Measurements from ENCODE around the gene COL12A1. TPM values are rescaled to one million over a fixed set of nuclear protein-coding genes. Genes with fewer than 3 reads are reported as not detected.

The COL12A1 gene
- total RNA-seq, 1 experiment from 2014 or later: 12.5 TPM

DNA sequence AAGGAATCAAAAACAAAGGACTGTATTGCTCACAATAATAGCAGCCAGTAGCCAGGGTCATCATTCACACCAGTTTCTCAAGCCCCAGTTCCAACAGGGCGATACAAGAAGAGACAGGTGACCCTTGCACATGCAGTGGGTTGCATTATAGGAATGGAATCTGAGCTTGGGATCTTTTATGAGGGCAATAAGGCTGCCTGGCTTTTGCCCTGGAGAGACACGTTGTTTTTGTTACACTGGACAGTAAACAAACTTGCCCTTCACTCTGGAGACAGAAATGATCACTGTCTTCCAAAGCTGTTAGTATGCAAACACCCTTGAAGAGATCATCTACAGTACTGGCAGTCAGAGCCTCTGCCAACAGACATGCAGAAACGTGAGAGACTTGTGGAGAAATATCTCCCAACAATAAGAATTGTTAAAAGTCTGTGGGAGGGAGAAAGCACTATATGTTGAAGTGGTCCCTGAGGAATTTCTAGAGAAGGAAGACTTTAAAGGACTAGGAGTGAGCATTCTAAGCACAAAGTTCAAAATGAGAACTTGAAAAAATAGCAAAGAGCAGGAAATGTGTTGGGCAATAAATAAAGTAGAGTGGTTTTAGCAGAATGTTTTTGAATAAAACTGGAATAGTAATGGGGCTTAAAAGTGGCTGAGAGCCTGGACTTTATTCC lies 6.2 kb upstream of the COL12A1 start:
- no peaks in the 10 kb centered on the region for H3K9me3 ChIP-seq (ENCODE audit: insufficient read depth, low read depth)
- no peaks in the 10 kb centered on the region for H3K36me3 ChIP-seq (ENCODE audit: low read depth)
- no peak overlapping the region for H3K4me3 ChIP-seq
- DNase-seq: peak in 1 of 2 experiments; percentile 61
- intact Hi-C loops (cut with micrococcal nuclease; ENCODE audit: unreplicated experiment): loop anchor here (1.0 kb wide), 1 partner anchor 314 kb away; no protein-coding TSS in a partner anchor
- H2AFZ ChIP-seq: 0 out of 2 replicates have a peak overlapping the region, but pooled peaks have one; percentile 37
- no peaks in the 10 kb centered on the region for H3F3A ChIP-seq (ENCODE audit: insufficient read depth, low read depth)
- H3K4me1 ChIP-seq (replicated peaks; ENCODE audit: insufficient read depth): peaks cover 18% of the 10 kb centered on the region; the same call in 1 of the 2 replicates
- ChIA-PET POLR2A (ENCODE audit: unreplicated experiment) (interaction anchor here (0.6 kb wide), 1 partner anchor 239 kb away, joined by 3 read pairs; no protein-coding TSS in a partner anchor), CTCF (interaction anchor here (0.5 to 1.1 kb wide), 5 partner anchors 70 to 1554 kb away, joined by 3 read pairs; no protein-coding TSS in a partner anchor)
- H3K27ac ChIP-seq: no peak overlapping the region
- H3K27me3 ChIP-seq (ENCODE audit: insufficient read depth, low read depth): 0 out of 2 replicates have a peak, but pooled peaks cover 4% of the 10 kb centered on the region
- no peaks in the 10 kb centered on the region for H3K79me2 ChIP-seq (ENCODE audit: low read depth)
- BruUV-seq (replicated peaks): no TSS peak
- H3K9me2 ChIP-seq (ENCODE audit: insufficient read depth): no peaks in the 10 kb centered on the region
- peak overlapping the region; percentile 37 for H3K4me2 ChIP-seq
- no peaks in the 10 kb centered on the region for H4K20me1 ChIP-seq (ENCODE audit: insufficient read depth)
- TF ChIP-seq EZH2 (IDR thresholded peaks at IDR 0.05; ENCODE audit: low read depth): no peak
- no peak for TF ChIP-seq CTCF (conservative IDR thresholded peaks at IDR 0.05)

- no peaks in the 10 kb centered on the region for H4K20me1 ChIP-seq (ENCODE audit: insufficient read depth)
- H3K79me2 ChIP-seq (ENCODE audit: low read depth): no peaks in the 10 kb centered on the region
- 0 out of 2 replicates have a peak, but pooled peaks cover 4% of the 10 kb centered on the region for H3K27me3 ChIP-seq (ENCODE audit: insufficient read depth, low read depth)
- no TSS peak for BruUV-seq (replicated peaks)
- CTCF ChIA-PET: interaction anchor here (0.5 to 1.1 kb wide), 6 partner anchors 10 to 1553 kb away, joined by 3 to 4 read pairs (median 3); no protein-coding TSS in a partner anchor
- POLR2A ChIA-PET (ENCODE audit: unreplicated experiment): interaction anchor here (0.6 kb wide), 1 partner anchor 238 kb away, joined by 3 read pairs; no protein-coding TSS in a partner anchor
- intact Hi-C loops (cut with micrococcal nuclease; ENCODE audit: unreplicated experiment): loop anchor here (1.0 kb wide), 1 partner anchor 315 kb away; no protein-coding TSS in a partner anchor
- no peak overlapping the region for H3K4me3 ChIP-seq
- no peaks in the 10 kb centered on the region for H3F3A ChIP-seq (ENCODE audit: insufficient read depth, low read depth)
- H3K36me3 ChIP-seq (ENCODE audit: low read depth): no peaks in the 10 kb centered on the region
- peaks cover 23% of the 10 kb centered on the region; the same call in 1 of the 2 replicates for H3K4me1 ChIP-seq (replicated peaks; ENCODE audit: insufficient read depth)
- peak overlapping the region; percentile 37 for H3K4me2 ChIP-seq
- DNase-seq: peak; percentile 41 to 47
- H3K27ac ChIP-seq: no peak overlapping the region
- H2AFZ ChIP-seq: no peak overlapping the region
- no peak for TF ChIP-seq EZH2 (IDR thresholded peaks at IDR 0.05; ENCODE audit: low read depth)
- peak; percentile 94 for TF ChIP-seq CTCF (conservative IDR thresholded peaks at IDR 0.05)
- H3K9me2 ChIP-seq (ENCODE audit: insufficient read depth): no peaks in the 10 kb centered on the region
- no peaks in the 10 kb centered on the region for H3K9me3 ChIP-seq (ENCODE audit: insufficient read depth, low read depth)
Measured at GRCh38 chr6:75210885-75211739, 5.3 kb upstream of the COL12A1 start.

DNA sequence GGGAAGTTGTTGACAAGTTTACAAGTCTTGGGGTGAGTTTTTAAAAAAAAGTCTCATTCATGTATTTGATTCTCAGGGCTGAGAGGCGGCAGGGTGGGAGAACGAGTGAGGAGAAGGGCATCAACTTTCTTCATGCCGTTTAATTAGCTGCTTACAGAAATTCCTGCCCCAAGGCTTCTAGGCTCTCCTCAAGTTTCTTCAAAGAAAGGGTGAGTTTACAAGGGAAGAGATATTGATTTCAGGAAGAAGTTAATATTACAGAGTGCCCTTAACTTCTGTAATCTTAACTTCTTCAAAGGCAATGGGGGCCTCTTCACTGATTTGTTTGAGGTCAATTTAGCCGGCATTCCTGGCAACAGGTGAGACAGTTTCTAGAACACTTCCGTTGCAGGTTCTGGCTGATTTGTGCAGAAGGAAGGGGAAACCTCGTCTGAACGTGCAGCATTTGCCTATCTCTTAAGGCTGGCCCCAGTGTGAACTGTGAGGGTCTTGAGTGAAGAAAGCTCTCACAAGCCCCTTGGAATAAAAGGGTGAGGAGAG lies 3.4 kb upstream of the COL12A1 start:
- Histone ChIP-seq H3K9me3 (ENCODE audit: insufficient read depth, low read depth) (no peaks in the 10 kb centered on the region), H3F3A (ENCODE audit: insufficient read depth, low read depth) (peaks cover 8% of the 10 kb centered on the region; the same call in 1 of the 2 replicates), H4K20me1 (ENCODE audit: insufficient read depth) (no peaks in the 10 kb centered on the region), H2AFZ (no peak overlapping the region), H3K4me2 (peak overlapping the region; percentile 49), H3K4me3 (no peak overlapping the region), H3K27me3 (ENCODE audit: insufficient read depth, low read depth) (0 out of 2 replicates have a peak, but pooled peaks cover 4% of the 10 kb centered on the region), H3K9me2 (ENCODE audit: insufficient read depth) (no peaks in the 10 kb centered on the region), H3K36me3 (ENCODE audit: low read depth) (no peaks in the 10 kb centered on the region), H3K79me2 (ENCODE audit: low read depth) (no peaks in the 10 kb centered on the region), H3K27ac (no peak overlapping the region), H3K4me1 (replicated peaks; ENCODE audit: insufficient read depth) (peaks cover 23% of the 10 kb centered on the region; the same call in 1 of the 2 replicates)
- POLR2A ChIA-PET (ENCODE audit: unreplicated experiment): no interaction called here
- no peak for DNase-seq
- no peak for TF ChIP-seq CTCF (conservative IDR thresholded peaks at IDR 0.05)
- TF ChIP-seq EZH2 (IDR thresholded peaks at IDR 0.05; ENCODE audit: low read depth): no peak
- CTCF ChIA-PET: interaction anchor here (0.5 to 1.6 kb wide), 21 partner anchors 11 to 1627 kb away, joined by 3 to 19 read pairs (median 3); no protein-coding TSS in a partner anchor
- intact Hi-C loops (cut with micrococcal nuclease; ENCODE audit: unreplicated experiment): loop anchor here (1.0 to 10.0 kb wide), 12 partner anchors 107 to 1534 kb away; no protein-coding TSS in a partner anchor
- BruUV-seq (replicated peaks): no TSS peak
